ENCODE results near the gene CCDC57. TPM values are rescaled to one million over a fixed set of nuclear protein-coding genes. Genes with fewer than 3 reads are reported as not detected.
A peak's percentile ranks its signal among the peaks of the same experiment; 100 is the strongest.

CCDC57 gene
- polyA plus RNA-seq, 3 donors from 2014 or later, result 27.7 to 65.8 (median 28.8) TPM

DNA sequence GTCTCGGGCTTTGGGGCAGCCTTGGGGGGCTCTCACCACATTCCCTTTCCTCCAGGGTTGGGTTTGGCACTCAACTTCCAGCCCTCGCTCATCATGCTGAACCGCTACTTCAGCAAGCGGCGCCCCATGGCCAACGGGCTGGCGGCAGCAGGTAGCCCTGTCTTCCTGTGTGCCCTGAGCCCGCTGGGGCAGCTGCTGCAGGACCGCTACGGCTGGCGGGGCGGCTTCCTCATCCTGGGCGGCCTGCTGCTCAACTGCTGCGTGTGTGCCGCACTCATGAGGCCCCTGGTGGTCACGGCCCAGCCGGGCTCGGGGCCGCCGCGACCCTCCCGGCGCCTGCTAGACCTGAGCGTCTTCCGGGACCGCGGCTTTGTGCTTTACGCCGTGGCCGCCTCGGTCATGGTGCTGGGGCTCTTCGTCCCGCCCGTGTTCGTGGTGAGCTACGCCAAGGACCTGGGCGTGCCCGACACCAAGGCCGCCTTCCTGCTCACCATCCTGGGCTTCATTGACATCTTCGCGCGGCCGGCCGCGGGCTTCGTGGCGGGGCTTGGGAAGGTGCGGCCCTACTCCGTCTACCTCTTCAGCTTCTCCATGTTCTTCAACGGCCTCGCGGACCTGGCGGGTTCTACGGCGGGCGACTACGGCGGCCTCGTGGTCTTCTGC, 24.6 kb upstream of the CCDC57 start:
- H3K4me1 Mint-ChIP-seq, result peaks cover 34 to 52% of the 10 kb centered on the region in 2 donors
- no peaks in the 10 kb centered on the region for H3K36me3 Mint-ChIP-seq
- no peaks in the 10 kb centered on the region for H3K9me3 Mint-ChIP-seq
- DNase-seq, result peak; percentile 69 to 71 (median 70)
- peaks cover 12 to 71% (median 55%) of the 10 kb centered on the region in 3 donors for H3K27me3 Mint-ChIP-seq (ENCODE audit: low read depth in 3 of 3)
- peak overlapping the region in 4 of 5 donors; percentile 35 to 67 (median 50) for H3K4me3 Mint-ChIP-seq
- H3K27ac Mint-ChIP-seq, result peak overlapping the region; percentile 40 to 91 (median 83)

DNA sequence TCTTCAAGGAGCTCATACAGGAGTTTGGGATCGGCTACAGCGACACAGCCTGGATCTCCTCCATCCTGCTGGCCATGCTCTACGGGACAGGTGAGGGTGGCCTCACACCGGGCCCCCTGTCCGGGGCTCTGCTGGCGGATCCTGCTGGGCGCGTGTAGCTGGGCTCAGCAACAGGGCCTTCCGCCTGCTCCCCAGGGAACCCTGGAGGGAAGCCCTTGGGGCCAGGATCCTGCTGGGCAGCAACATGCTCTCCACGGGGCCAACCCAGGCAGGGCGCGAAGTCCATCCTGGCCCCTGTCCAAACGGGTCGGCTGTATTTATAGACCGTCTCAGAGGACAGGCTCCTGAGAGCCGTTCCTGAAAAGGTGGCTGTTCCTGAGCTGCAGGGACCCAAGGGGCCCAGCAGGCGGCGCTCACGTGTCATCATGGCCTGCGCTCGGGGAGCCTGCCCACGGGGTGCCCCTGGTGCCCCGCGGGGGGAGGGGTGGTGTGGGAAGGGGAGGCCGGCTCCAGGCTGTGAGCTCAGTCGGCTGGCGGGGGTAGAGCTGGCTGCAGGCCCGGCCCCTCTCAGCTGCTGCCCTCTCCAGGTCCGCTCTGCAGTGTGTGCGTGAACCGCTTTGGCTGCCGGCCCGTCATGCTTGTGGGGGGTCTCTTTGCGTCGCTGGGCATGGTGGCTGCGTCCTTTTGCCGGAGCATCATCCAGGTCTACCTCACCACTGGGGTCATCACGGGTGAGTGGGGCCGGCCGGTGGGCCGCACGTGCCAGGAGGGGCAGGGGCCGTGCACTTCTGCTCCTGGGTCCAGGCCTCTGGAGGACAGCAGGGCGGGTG, 23.7 kb upstream of the CCDC57 start:
- Mint-ChIP-seq H3K9me3 (no peaks in the 10 kb centered on the region), H3K27me3 (ENCODE audit: low read depth in 3 of 3) (peaks cover 12 to 68% (median 52%) of the 10 kb centered on the region in 3 donors), H3K36me3 (no peaks in the 10 kb centered on the region), H3K27ac (peak overlapping the region in 4 of 6 donors; percentile 36 to 82 (median 68)), H3K4me1 (peaks cover 28 to 45% of the 10 kb centered on the region in 2 donors), H3K4me3 (peak overlapping the region in 1 of 5 donors; percentile 27)
- peak; percentile 62 to 75 (median 72) for DNase-seq

DNA sequence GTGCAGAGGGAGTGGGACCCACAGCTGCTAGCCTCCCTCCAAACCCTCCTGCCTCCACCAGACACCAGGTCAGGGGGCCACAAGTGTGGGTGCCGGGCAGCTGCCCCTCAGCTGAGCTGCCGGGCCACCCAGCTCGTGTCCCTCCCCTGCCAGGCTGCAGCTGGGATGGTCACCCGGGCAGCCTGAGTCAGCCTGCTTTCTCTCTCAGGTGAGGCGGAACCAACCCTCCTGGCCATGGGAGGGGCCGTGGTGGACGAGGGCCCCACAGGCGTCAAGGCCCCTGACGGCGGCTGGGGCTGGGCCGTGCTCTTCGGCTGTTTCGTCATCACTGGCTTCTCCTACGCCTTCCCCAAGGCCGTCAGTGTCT, 23.1 kb upstream of the CCDC57 start:
- Mint-ChIP-seq H3K4me3 (no peak overlapping the region), H3K4me1 (peaks cover 22 to 39% of the 10 kb centered on the region in 2 donors), H3K36me3 (no peaks in the 10 kb centered on the region), H3K27me3 (ENCODE audit: low read depth in 3 of 3) (peaks cover 12 to 66% (median 47%) of the 10 kb centered on the region in 3 donors), H3K9me3 (no peaks in the 10 kb centered on the region), H3K27ac (peak overlapping the region in 3 of 6 donors; percentile 46 to 82 (median 78))
- no peak for DNase-seq

DNA sequence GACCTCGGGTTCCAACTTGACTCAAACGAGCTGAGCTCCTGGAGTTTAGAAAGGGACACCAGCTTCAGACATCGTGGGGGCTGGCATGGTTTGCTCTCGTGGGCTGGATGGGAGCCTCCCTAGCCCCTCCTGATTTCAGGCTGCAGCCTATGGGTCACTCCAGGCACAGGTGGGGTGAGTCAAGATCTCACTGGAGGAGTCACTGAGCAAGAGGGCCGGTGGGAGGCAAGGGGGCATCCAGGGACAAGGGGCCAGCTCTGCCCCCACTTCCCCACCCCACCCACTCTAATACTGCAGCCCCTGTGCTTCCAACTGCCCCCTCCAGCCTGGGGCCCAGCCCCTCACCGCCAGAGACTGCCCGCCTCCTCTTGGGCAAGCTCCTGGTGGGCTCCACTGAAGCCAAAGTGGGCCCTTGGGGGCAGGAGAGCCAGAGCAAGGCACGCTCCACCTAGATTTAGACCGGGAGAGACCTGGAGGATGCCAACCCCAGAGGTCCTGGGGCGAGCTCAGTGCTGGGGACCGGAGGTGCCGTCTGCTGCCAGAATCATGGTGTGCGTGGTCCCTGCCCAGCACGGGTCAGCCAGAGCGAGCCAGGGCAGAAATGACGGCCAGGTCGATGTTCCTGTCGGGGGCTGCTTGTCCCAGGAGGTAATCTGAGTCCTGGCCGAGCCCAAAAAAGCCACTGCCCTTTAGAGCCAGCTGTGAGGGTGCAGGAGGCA, 22.6 kb upstream of the CCDC57 start:
- peak in 1 of 3 donors; percentile 13 for DNase-seq
- H3K4me1 Mint-ChIP-seq, result peaks cover 18 to 36% of the 10 kb centered on the region in 2 donors
- no peaks in the 10 kb centered on the region for H3K9me3 Mint-ChIP-seq
- peaks cover 13 to 60% (median 43%) of the 10 kb centered on the region in 3 donors for H3K27me3 Mint-ChIP-seq (ENCODE audit: low read depth in 3 of 3)
- peak overlapping the region in 3 of 6 donors; percentile 35 to 82 (median 42) for H3K27ac Mint-ChIP-seq
- H3K36me3 Mint-ChIP-seq, result no peaks in the 10 kb centered on the region
- H3K4me3 Mint-ChIP-seq, result no peak overlapping the region

DNA sequence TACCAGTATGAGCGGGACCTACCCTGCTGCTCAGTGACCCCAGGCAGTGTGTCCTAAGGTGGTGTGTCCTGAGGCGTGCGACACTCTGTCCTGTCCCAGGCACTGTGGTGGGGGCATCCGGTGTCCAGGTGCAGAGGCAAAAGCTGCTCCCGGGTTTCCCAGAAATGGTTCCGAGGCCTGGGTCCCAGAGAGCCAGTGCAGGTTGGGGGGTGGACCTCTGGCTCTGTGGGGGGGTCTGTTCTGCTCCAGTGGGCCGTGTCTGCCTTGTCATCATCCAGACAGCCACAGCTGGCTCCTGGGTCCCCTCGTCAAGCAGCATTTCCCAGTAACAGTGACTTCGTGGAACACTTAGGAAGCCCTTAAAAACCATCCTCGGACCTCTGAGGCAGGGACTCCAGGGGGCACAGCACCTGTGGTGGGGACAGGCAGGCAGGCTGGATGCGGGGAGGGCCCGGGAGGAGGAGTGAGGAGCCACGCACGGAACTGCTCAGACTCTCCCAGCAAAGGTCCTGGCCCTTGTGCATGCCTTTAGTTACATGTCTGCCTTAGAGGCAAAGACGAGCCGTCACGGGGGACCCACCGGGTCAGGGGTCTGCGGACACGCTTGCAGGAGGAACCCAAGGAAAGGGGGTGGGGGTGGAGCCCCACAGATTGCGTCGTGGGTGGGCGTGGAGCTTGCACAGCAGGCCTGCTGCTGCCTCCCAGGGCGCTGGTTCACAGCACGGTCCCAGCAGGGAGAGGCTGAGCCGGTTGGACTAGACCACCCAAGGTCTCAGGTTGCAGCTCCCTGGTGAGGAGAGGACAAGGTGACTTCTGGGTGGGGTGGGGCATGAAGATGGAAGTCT, 21.8 kb upstream of the CCDC57 start:
- peak in 1 of 3 donors; percentile 7 for DNase-seq
- Mint-ChIP-seq H3K9me3 (no peaks in the 10 kb centered on the region), H3K36me3 (no peaks in the 10 kb centered on the region), H3K27ac (peak overlapping the region in 3 of 6 donors; percentile 35 to 82 (median 42)), H3K4me1 (peaks cover 21 to 35% of the 10 kb centered on the region in 2 donors), H3K4me3 (no peak overlapping the region), H3K27me3 (ENCODE audit: low read depth in 3 of 3) (peaks cover 16 to 59% (median 44%) of the 10 kb centered on the region in 3 donors)

DNA sequence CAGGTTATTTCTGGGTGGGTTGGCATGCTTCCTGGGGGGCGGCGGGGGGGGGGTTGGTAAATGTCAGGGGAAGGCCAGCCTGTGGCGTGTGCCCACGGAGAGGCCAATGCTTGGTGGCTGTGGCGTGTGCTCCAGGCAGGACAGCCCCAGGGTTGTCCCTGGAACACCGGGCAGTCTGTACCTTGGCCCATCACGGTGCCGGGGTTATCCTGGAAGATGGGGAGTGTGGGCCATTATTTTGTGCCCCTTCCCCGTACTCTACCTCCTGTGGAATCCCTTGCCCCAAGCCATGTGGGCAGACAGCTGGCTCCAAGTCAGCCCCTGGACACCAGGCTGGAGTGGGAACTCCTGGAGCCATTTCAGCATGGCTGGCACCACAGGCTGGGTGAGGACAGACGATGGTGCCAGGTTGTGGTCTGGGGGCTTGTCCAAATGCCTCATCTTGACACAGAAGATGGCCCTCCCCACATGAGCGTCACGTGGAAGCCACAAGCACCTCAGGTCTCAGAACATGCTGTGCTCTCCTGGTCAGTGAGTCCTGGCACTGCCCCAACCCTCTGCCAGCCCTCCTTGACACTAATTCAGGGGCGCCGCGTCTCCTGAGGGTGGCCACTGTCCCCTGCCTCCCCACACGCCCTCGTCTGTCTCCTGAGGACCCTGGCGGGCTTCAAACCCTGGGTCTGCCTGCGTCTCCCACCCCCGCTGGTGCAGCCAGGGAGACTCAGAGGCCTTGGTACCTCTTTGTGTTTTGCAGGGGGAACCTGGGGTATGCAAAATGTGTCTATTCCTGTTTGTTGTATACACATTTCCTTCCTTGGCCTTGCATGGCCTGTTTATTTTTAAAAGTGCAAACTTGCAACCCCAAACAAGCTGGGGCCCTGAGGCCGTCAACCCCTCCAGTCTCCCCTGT, 20.5 kb upstream of the CCDC57 start:
- peak in 2 of 3 donors; percentile 14 to 19 for DNase-seq
- H3K4me3 Mint-ChIP-seq, result peak overlapping the region in 4 of 5 donors; percentile 21 to 60 (median 38)
- peaks cover 16 to 54% (median 33%) of the 10 kb centered on the region in 3 donors for H3K27me3 Mint-ChIP-seq (ENCODE audit: low read depth in 3 of 3)
- no peaks in the 10 kb centered on the region for H3K9me3 Mint-ChIP-seq
- H3K36me3 Mint-ChIP-seq, result no peaks in the 10 kb centered on the region
- H3K4me1 Mint-ChIP-seq, result peaks cover 11 to 23% of the 10 kb centered on the region in 2 donors
- H3K27ac Mint-ChIP-seq, result peak overlapping the region in 5 of 6 donors; percentile 57 to 86 (median 72)

DNA sequence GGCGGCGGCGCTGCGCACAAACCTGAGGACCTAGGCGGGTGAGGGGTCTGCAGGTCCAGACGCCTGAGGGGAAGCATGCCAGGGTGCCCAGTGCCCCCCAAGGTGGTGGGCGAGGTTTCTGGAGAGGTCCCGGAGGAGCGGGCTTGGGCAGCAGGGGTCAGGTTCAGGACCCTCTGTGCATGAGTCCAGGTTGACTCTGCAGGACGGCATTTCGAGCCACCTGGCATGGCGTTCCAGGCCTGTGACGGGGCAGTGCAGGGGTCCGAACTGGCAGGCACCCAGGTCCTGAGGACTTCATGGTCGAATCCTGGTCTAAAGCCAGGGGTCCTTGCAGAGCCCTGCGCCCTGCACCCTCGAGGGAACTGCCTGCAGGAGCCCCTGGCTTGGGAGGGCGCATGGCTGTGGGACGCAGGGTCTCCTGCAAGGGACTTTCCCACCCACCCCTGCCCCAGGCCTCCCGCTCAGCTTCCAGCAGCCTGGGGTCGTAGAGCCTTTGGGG, 19.7 kb upstream of the CCDC57 start:
- Mint-ChIP-seq H3K9me3 (no peaks in the 10 kb centered on the region), H3K4me3 (peak overlapping the region in 2 of 5 donors; percentile 6 to 36), H3K27ac (peak overlapping the region in 1 of 6 donors; percentile 72), H3K27me3 (ENCODE audit: low read depth in 3 of 3) (peaks cover 13 to 47% (median 26%) of the 10 kb centered on the region in 3 donors), H3K36me3 (no peaks in the 10 kb centered on the region), H3K4me1 (peaks cover 10 to 21% of the 10 kb centered on the region in 2 donors)
- DNase-seq, result peak in 1 of 3 donors; percentile 3

DNA sequence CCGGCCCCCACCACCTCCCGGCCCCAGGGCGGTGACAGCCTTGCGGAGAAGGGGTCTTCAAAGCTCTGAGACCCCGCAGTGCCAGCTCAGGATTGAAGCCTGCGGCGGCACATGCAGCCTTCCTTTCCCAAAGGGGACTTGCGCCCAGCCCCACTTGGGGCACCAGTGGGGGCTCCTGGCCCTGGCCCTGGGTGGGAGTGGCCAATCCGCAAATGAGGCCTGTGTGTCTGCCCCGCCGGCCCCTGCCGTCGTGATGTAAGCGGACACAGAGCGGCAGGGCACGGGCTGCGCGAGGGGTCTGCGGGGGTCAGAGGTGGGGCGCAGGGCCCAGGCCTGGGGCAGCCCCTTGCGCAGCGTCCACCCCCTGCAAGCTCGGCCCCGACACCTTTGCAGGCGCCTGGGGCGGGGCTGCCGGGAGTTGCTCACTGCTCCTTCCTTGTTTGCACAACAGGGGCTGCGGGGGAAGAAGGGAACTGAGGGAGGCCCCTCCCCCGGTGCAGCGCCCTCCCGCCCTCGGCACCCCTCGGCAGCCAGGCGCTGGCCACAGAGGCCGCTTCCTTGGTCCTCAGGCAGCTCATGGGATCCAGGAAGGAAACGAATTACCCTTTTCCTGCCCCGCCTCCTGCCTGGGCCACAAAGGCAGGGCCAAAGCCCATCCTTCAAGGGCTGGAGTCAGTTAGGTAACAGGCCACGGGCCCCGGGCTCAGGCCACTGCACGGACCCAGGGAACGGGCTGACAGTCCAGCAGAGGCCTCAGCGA, 19.1 kb upstream of the CCDC57 start:
- DNase-seq, result peak; percentile 44 to 58 (median 56)
- Mint-ChIP-seq H3K4me1 (peaks cover 10 to 19% of the 10 kb centered on the region in 2 donors), H3K27me3 (ENCODE audit: low read depth in 3 of 3) (peaks cover 12 to 41% (median 24%) of the 10 kb centered on the region in 3 donors), H3K27ac (peak overlapping the region in 1 of 6 donors; percentile 72), H3K4me3 (peak overlapping the region in 3 of 5 donors; percentile 27 to 52 (median 39)), H3K36me3 (no peaks in the 10 kb centered on the region), H3K9me3 (no peaks in the 10 kb centered on the region)

DNA sequence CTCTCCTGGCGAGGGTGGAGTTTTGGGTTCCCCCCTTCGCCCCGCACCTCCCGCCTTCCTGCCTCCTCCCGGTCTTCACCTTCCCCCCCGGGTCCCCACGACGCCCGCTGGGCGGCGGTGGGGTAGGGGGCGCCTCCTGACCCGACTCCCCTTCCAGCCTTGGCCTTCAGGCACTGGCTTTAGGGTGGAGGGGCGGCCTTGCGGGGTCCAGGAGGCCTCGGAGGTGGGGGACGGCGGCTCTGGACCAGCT, 18.6 kb upstream of the CCDC57 start:
- DNase-seq, result no peak
- Mint-ChIP-seq H3K9me3 (no peaks in the 10 kb centered on the region), H3K4me1 (peaks cover 10 to 19% of the 10 kb centered on the region in 2 donors), H3K4me3 (peak overlapping the region in 2 of 5 donors; percentile 27 to 52), H3K27me3 (ENCODE audit: low read depth in 3 of 3) (peaks cover 10 to 36% (median 19%) of the 10 kb centered on the region in 3 donors), H3K36me3 (no peaks in the 10 kb centered on the region), H3K27ac (no peak overlapping the region)

DNA sequence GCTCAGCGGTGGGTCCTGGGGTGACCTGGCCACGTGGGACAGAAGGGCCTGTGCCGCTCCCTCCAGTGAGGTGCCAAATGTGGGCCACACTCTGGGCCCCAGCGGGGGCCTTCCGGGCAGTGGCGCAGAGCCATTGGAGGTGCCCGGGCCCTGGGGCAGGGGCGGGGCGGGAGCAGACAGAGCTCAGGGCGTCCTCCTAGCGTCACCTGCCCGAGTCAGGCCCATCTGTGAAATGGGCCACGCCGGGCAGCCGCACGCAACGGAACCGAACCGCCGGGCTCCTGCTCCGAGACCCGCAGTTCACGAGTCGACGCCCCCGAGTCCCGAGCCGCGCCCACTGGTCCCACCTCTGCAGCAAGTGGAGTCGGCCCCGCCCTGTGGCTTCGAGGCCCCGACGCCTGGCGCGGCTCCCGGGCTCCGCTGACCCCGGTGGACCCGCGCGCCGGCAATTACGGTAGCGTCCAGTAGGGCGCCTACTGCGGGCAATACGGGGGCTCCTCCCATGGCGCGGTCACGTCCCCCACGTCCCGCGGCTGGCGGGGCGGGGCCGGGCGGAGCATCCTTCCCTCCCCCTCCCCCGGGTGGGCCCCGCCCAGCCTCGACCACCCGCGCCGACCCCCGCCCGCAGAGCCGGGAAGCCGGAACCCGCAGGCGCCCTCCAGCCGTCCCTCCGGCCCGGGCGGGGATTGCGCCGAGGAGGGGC, 18.1 kb upstream of the CCDC57 start:
- DNase-seq, result peak; percentile 72 to 78 (median 76)
- peaks cover 10 to 31% (median 19%) of the 10 kb centered on the region in 3 donors for H3K27me3 Mint-ChIP-seq (ENCODE audit: low read depth in 3 of 3)
- peaks cover 10 to 19% of the 10 kb centered on the region in 2 donors for H3K4me1 Mint-ChIP-seq
- no peaks in the 10 kb centered on the region for H3K36me3 Mint-ChIP-seq
- H3K27ac Mint-ChIP-seq, result peak overlapping the region in 2 of 6 donors; percentile 93
- H3K9me3 Mint-ChIP-seq, result no peaks in the 10 kb centered on the region
- peak overlapping the region; percentile 85 to 90 (median 87) for H3K4me3 Mint-ChIP-seq

All from immature natural killer cell (primary cell).